ENCODE data around the gene IQSEC1. TPM values are rescaled to one million over a fixed set of nuclear protein-coding genes. Genes with fewer than 3 reads are reported as not detected.

Gene IQSEC1
- total RNA-seq, 1 experiment from 2014 or later = 13.3 TPM

GRCh38 chr3:12898965-12899755 is 174.1 kb downstream of the IQSEC1 start:
- no TSS peak for BruUV-seq (replicated peaks)
- Mint-ChIP-seq H3K36me3 (ENCODE audit: insufficient read depth, unreplicated experiment) (peaks cover 6% of the 10 kb centered on the region), H3K27me3 (ENCODE audit: unreplicated experiment) (peaks cover 20% of the 10 kb centered on the region), H3K4me3 (ENCODE audit: low read depth, unreplicated experiment) (no peak overlapping the region), H3K9me3 (ENCODE audit: low read depth, unreplicated experiment) (no peaks in the 10 kb centered on the region), H3K4me1 (ENCODE audit: low read depth, unreplicated experiment) (no peaks in the 10 kb centered on the region), H3K27ac (ENCODE audit: unreplicated experiment) (no peak overlapping the region)
- no peak for DNase-seq
- CTCF ChIA-PET = no interaction called here
- intact Hi-C loops (cut with micrococcal nuclease; ENCODE audit: unreplicated experiment) = no loop called here
- no peak for TF ChIP-seq CTCF (IDR thresholded peaks at IDR 0.05; ENCODE audit: unreplicated experiment)

- H3K9me3 Mint-ChIP-seq (ENCODE audit: low read depth, unreplicated experiment) = no peaks in the 10 kb centered on the region
- intact Hi-C loops (cut with micrococcal nuclease; ENCODE audit: unreplicated experiment) = no loop called here
- peaks cover 6% of the 10 kb centered on the region for H3K36me3 Mint-ChIP-seq (ENCODE audit: insufficient read depth, unreplicated experiment)
- H3K4me3 Mint-ChIP-seq (ENCODE audit: low read depth, unreplicated experiment) = no peak overlapping the region
- DNase-seq = no peak
- peaks cover 23% of the 10 kb centered on the region for H3K27me3 Mint-ChIP-seq (ENCODE audit: unreplicated experiment)
- H3K27ac Mint-ChIP-seq (ENCODE audit: unreplicated experiment) = no peak overlapping the region
- TF ChIP-seq CTCF (IDR thresholded peaks at IDR 0.05; ENCODE audit: unreplicated experiment) = no peak
- BruUV-seq (replicated peaks) = no TSS peak
- H3K4me1 Mint-ChIP-seq (ENCODE audit: low read depth, unreplicated experiment) = no peaks in the 10 kb centered on the region
- CTCF ChIA-PET = no interaction called here
Observed at GRCh38 chr3:12898290-12898964, 174.8 kb downstream of the IQSEC1 start.

- Mint-ChIP-seq H3K36me3 (ENCODE audit: insufficient read depth, unreplicated experiment) (peaks cover 6% of the 10 kb centered on the region), H3K4me3 (ENCODE audit: low read depth, unreplicated experiment) (no peak overlapping the region), H3K27ac (ENCODE audit: unreplicated experiment) (no peak overlapping the region), H3K27me3 (ENCODE audit: unreplicated experiment) (peaks cover 23% of the 10 kb centered on the region), H3K4me1 (ENCODE audit: low read depth, unreplicated experiment) (no peaks in the 10 kb centered on the region), H3K9me3 (ENCODE audit: low read depth, unreplicated experiment) (no peaks in the 10 kb centered on the region)
- TF ChIP-seq CTCF (IDR thresholded peaks at IDR 0.05; ENCODE audit: unreplicated experiment) = no peak
- CTCF ChIA-PET = no interaction called here
- DNase-seq = no peak
- BruUV-seq (replicated peaks) = no TSS peak
- intact Hi-C loops (cut with micrococcal nuclease; ENCODE audit: unreplicated experiment) = no loop called here
Observed at GRCh38 chr3:12897381-12898289, 175.6 kb downstream of the IQSEC1 start.
